ENCODE results near the gene CYB5B. TPM values are rescaled to one million over a fixed set of nuclear protein-coding genes. Genes with fewer than 3 reads are reported as not detected.

Gene CYB5B
- total RNA-seq, 3 donors from 2014 or later = 28.2 to 48.0 (median 34.7) TPM

- TF ChIP-seq POLR2AphosphoS5 (IDR thresholded peaks at IDR 0.05) (no peak), CTCF (IDR thresholded peaks at IDR 0.05) (no peak), POLR2A (IDR thresholded peaks at IDR 0.05) (no peak)
- DNase-seq (ENCODE audit: low spot score in 2 of 2) = no peak
- no peaks in the 10 kb centered on the region for H3K9me3 ChIP-seq
- intact Hi-C loops (cut with DNase I; ENCODE audit: low total_unique reads) = no loop called here
- peaks cover 0 to 7% of the 10 kb centered on the region in 2 donors for H3K4me1 ChIP-seq
- H3K4me3 ChIP-seq = peak overlapping the region; percentile 18 to 60 (median 39)
- H3K36me3 ChIP-seq = no peaks in the 10 kb centered on the region
- no peaks in the 10 kb centered on the region for H3K27me3 ChIP-seq
- H3K27ac ChIP-seq = peak overlapping the region; percentile 91 to 94
Observed at GRCh38 chr16:69444873-69445517, 20.6 kb downstream of the CYB5B start.

- intact Hi-C loops (cut with DNase I; ENCODE audit: low total_unique reads) = no loop called here
- H3K27ac ChIP-seq = peak overlapping the region; percentile 63 to 84
- H3K27me3 ChIP-seq = no peaks in the 10 kb centered on the region
- no peaks in the 10 kb centered on the region for H3K9me3 ChIP-seq
- TF ChIP-seq POLR2A (IDR thresholded peaks at IDR 0.05) (no peak), POLR2AphosphoS5 (IDR thresholded peaks at IDR 0.05) (no peak), CTCF (IDR thresholded peaks at IDR 0.05) (no peak)
- H3K4me1 ChIP-seq = peaks cover 0 to 5% of the 10 kb centered on the region in 2 donors
- H3K4me3 ChIP-seq = no peak overlapping the region
- no peak for DNase-seq (ENCODE audit: low spot score in 2 of 2)
- H3K36me3 ChIP-seq = no peaks in the 10 kb centered on the region
Observed at GRCh38 chr16:69448470-69449193, 24.2 kb downstream of the CYB5B start.

- no peak overlapping the region for H3K4me3 ChIP-seq
- no peaks in the 10 kb centered on the region for H3K9me3 ChIP-seq
- DNase-seq (ENCODE audit: low spot score in 2 of 2) = no peak
- no peaks in the 10 kb centered on the region for H3K36me3 ChIP-seq
- TF ChIP-seq CTCF (IDR thresholded peaks at IDR 0.05) = no peak
- TF ChIP-seq POLR2AphosphoS5 (IDR thresholded peaks at IDR 0.05) = no peak
- no peak for TF ChIP-seq POLR2A (IDR thresholded peaks at IDR 0.05)
- H3K27me3 ChIP-seq = no peaks in the 10 kb centered on the region
- H3K27ac ChIP-seq = no peak overlapping the region
- H3K4me1 ChIP-seq = no peaks in the 10 kb centered on the region
- intact Hi-C loops (cut with DNase I; ENCODE audit: low total_unique reads) = no loop called here
Observed at GRCh38 chr16:69451166-69451565, 26.7 kb downstream of the CYB5B start.

GRCh38 chr16:69453936-69454335 is 29.5 kb downstream of the CYB5B start:
- Histone ChIP-seq H3K4me3 (no peak overlapping the region), H3K36me3 (no peaks in the 10 kb centered on the region), H3K27me3 (no peaks in the 10 kb centered on the region), H3K9me3 (no peaks in the 10 kb centered on the region), H3K27ac (no peak overlapping the region), H3K4me1 (no peaks in the 10 kb centered on the region)
- DNase-seq (ENCODE audit: low spot score in 2 of 2) = no peak
- intact Hi-C loops (cut with DNase I; ENCODE audit: low total_unique reads) = no loop called here
- TF ChIP-seq POLR2A (IDR thresholded peaks at IDR 0.05) = no peak
- TF ChIP-seq POLR2AphosphoS5 (IDR thresholded peaks at IDR 0.05) = no peak
- TF ChIP-seq CTCF (IDR thresholded peaks at IDR 0.05) = no peak

- intact Hi-C loops (cut with DNase I; ENCODE audit: low total_unique reads) = no loop called here
- Histone ChIP-seq H3K36me3 (no peaks in the 10 kb centered on the region), H3K27ac (no peak overlapping the region), H3K4me3 (no peak overlapping the region), H3K27me3 (no peaks in the 10 kb centered on the region), H3K4me1 (peaks cover 0 to 9% of the 10 kb centered on the region in 2 donors), H3K9me3 (no peaks in the 10 kb centered on the region)
- no peak for TF ChIP-seq POLR2AphosphoS5 (IDR thresholded peaks at IDR 0.05)
- TF ChIP-seq CTCF (IDR thresholded peaks at IDR 0.05) = no peak
- no peak for TF ChIP-seq POLR2A (IDR thresholded peaks at IDR 0.05)
- DNase-seq (ENCODE audit: low spot score in 2 of 2) = no peak
Observed at GRCh38 chr16:69463876-69464275, 39.5 kb downstream of the CYB5B start.

Data from breast epithelium (tissue), 4 donors.